Measurements from ENCODE around the gene MESP1.
A peak's percentile ranks its signal among the peaks of the same experiment; 100 is the strongest.
"Not testable (repeated sequence)": the region's sequence is repeated elsewhere in the genome, so short reads cannot be mapped to it uniquely, and the experiment has no call there.

Gene MESP1

GRCh38 chr15:89750560-89751542, at the start of gene MESP1:
TSS of gene MESP1 (minus strand) at chr15:89751249. CDS start at chr15:89751231, 18 bp downstream.
- DNase-seq: peak; percentile 88

DNA sequence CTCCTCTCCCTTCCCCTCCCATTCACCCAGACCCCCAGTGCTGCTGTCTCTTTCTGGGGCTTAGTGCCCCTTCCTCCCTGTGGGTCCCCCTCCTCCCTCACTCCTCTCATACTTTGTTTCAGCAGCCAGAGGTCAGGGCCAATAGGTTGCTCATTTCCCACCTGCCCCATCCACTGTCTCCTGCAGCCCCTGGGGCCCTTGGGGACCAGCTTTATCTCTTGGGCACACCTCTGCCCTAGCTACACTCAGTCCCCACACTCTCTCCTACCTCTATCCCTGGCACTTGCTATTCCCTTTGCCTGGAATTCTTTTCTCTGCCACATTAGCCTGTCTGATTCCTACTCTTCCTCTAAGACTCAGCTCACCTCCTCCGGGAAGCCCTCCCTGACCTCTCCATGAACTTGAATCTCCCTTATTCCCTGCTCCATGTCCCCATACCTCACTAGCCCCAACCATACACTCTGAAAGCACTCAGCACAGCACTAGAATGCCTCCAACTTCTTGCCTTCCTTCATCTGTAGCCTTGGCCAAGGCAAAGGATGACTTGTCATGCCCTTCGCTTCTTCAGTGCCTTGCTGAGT, 49.0 kb upstream of the MESP1 start:
- DNase-seq: no peak

GRCh38 chr15:89799011-89799911, 48.2 kb upstream of the MESP1 start:
- DNase-seq: no peak

- DNase-seq: no peak
Observed at GRCh38 chr15:89797678-89798201, 46.7 kb upstream of the MESP1 start.

- DNase-seq: no peak
Observed at GRCh38 chr15:89795996-89796395, 44.9 kb upstream of the MESP1 start.

DNA sequence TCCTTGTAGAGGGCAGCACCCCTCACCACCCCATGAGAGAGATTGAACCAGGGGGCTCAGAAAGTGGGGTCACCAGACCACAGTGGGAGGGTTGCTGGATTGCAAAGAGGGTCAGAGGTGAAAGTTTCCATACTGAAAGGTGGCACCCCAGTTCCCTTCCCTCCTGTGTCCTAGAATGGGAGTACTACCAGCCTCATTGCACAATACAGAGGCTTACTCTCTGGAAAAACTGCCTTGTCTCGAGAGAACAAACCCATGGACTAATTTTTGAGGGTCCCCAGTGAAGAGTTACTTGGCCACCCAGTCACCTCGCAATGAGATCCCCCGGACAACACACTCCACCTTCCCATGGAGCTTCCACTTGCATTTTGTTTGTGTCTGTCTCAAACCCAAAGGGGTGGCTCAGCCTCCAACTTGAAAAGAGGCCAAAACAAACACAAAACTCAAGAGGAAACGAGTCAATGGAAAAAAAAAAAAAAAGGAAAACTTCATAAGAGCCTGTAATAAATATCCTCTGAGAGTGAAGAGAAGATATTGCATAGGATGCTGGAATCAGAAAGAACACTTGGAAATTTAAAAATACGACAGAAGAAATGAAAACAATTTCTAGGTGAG, 43.7 kb upstream of the MESP1 start:
- DNase-seq: no peak

GRCh38 chr15:89792106-89792805, 41.2 kb upstream of the MESP1 start:
- no peak for DNase-seq

- DNase-seq: no peak
Observed at GRCh38 chr15:89790661-89791060, 39.6 kb upstream of the MESP1 start.

- DNase-seq: no peak
Observed at GRCh38 chr15:89790206-89790605, 39.2 kb upstream of the MESP1 start.

DNA sequence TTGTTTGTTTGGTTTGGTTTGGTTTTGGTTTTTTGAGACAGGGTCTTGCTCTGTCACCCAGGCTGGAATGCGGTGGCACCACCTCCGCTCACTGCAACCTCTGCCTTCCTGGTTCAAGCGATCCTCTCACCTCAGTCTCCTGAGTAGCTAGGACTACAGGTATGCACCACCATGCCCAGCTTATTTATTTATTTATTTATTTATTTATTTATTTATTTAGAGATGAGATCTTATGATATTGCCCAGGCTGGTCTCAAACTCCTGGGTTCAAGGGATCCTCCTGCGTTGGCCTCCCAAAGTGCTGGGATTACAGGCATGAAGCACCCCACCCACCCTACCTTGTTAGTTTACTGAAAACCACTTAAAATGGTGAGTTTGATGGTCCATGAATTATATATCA, 37.5 kb upstream of the MESP1 start:
- DNase-seq: not testable (repeated sequence)

GRCh38 chr15:89787944-89788343, 36.9 kb upstream of the MESP1 start:
- no peak for DNase-seq

- DNase-seq: no peak
Observed at GRCh38 chr15:89785774-89786140, 34.7 kb upstream of the MESP1 start.

DNA sequence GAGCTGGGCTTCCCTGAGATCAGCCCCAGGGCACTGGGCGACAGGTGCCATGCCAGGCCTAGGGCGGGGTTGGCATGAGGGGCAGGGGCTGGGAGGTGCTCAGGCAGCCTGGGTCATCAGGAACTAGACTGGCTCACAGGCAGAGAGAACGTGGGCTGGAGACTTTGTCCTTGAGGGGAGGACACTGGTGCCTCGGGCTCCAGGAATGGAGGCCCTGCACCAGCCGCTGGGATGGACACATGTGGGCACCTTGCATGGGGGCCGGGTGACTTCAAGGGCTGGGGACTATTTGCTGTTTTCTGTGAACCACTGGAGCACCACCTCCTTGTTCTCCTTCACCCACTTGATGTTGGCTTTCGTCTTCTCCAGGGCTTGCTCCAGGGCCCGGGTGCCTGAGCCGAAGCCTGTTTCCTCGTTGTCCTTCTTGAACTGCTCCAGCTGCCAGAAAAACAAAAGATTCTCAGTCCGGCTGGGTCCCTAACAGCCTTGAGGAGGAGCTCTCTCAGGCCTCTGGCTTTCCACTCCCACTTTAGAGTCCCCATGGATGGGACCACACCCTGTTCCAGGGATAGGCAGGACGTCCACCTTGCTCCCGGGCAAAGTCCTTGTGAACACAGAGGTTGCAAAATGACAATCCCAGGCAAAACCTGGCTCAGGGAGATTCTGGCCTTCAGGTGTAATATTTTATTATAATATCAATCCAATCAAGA, 34.2 kb upstream of the MESP1 start:
- no peak for DNase-seq

DNA sequence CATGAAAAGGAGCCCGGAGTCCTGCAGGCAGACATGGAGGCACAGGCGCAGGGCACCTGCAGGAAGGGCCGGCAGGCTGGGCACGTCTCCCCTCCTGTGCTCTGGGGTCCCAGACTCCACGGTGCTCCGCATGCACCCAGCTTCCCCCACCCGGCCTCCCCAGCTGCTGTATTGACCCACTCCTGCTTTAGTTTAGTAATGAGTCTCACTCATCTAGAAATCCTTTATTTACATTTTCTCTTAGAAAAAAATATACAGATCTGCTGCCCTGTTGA, 33.6 kb upstream of the MESP1 start:
- DNase-seq: no peak

- DNase-seq: peak; percentile 31
Observed at GRCh38 chr15:89783861-89784685, 33.0 kb upstream of the MESP1 start.

- no peak for DNase-seq
Observed at GRCh38 chr15:89783111-89783860, 32.2 kb upstream of the MESP1 start.

GRCh38 chr15:89782619-89782950, 31.5 kb upstream of the MESP1 start:
- DNase-seq: not testable (repeated sequence)

- DNase-seq: no peak
Observed at GRCh38 chr15:89781891-89782618, 31.0 kb upstream of the MESP1 start.

- no peak for DNase-seq
Observed at GRCh38 chr15:89781055-89781454, 30.0 kb upstream of the MESP1 start.
